HL-60 (cell line): ENCODE measurements around the gene PLXNA2.

Experiments
- TF ChIP-seq, protein P1 (sequence below): IDR thresholded peaks from 2 replicates; pipeline ENCODE4 v1.6.1; 2012; ENCODE audit warnings: low read depth; ENCODE audit not compliant: insufficient replicate concordance
- TF ChIP-seq, protein P2 (sequence below): IDR thresholded peaks from one replicate; pipeline ENCODE4 v1.5.1; 2011; ENCODE audit warnings: low read length, control low read depth, inconsistent platforms; ENCODE audit not compliant: insufficient read depth

DNA sequence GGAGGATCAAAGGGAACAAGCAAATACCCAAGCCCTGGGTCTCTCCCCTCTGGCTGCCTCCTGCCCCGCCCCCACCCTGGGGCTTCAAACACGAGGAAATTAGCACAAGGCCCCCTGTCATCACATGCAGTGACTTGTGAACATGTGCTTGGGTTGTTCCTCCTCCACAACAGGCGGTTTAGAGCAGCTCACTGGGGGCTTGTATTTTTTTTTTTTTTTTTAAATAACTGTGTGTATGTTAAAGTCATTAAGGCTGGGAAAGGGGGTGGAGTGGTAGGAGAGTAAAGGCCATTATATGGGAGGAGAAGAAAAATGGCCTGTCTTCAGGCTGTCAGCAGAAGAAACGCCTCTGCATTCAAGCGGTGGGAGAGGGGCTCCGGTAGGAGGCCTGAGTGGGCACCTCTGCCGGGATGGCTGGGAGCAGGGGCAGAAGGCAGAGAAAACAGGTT is 64.2 kb downstream of the PLXNA2 start:
- TF ChIP-seq, protein P1, sequence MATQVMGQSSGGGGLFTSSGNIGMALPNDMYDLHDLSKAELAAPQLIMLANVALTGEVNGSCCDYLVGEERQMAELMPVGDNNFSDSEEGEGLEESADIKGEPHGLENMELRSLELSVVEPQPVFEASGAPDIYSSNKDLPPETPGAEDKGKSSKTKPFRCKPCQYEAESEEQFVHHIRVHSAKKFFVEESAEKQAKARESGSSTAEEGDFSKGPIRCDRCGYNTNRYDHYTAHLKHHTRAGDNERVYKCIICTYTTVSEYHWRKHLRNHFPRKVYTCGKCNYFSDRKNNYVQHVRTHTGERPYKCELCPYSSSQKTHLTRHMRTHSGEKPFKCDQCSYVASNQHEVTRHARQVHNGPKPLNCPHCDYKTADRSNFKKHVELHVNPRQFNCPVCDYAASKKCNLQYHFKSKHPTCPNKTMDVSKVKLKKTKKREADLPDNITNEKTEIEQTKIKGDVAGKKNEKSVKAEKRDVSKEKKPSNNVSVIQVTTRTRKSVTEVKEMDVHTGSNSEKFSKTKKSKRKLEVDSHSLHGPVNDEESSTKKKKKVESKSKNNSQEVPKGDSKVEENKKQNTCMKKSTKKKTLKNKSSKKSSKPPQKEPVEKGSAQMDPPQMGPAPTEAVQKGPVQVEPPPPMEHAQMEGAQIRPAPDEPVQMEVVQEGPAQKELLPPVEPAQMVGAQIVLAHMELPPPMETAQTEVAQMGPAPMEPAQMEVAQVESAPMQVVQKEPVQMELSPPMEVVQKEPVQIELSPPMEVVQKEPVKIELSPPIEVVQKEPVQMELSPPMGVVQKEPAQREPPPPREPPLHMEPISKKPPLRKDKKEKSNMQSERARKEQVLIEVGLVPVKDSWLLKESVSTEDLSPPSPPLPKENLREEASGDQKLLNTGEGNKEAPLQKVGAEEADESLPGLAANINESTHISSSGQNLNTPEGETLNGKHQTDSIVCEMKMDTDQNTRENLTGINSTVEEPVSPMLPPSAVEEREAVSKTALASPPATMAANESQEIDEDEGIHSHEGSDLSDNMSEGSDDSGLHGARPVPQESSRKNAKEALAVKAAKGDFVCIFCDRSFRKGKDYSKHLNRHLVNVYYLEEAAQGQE, result no peak
- TF ChIP-seq, protein P2, sequence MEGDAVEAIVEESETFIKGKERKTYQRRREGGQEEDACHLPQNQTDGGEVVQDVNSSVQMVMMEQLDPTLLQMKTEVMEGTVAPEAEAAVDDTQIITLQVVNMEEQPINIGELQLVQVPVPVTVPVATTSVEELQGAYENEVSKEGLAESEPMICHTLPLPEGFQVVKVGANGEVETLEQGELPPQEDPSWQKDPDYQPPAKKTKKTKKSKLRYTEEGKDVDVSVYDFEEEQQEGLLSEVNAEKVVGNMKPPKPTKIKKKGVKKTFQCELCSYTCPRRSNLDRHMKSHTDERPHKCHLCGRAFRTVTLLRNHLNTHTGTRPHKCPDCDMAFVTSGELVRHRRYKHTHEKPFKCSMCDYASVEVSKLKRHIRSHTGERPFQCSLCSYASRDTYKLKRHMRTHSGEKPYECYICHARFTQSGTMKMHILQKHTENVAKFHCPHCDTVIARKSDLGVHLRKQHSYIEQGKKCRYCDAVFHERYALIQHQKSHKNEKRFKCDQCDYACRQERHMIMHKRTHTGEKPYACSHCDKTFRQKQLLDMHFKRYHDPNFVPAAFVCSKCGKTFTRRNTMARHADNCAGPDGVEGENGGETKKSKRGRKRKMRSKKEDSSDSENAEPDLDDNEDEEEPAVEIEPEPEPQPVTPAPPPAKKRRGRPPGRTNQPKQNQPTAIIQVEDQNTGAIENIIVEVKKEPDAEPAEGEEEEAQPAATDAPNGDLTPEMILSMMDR, result no peak
